ENCODE measurements around the gene SEC63.
A peak's percentile ranks its signal among the peaks of the same experiment; 100 is the strongest.
"Not testable (repeated sequence)": the region's sequence is repeated elsewhere in the genome, so short reads cannot be mapped to it uniquely, and the experiment has no call there.

Gene SEC63

DNA sequence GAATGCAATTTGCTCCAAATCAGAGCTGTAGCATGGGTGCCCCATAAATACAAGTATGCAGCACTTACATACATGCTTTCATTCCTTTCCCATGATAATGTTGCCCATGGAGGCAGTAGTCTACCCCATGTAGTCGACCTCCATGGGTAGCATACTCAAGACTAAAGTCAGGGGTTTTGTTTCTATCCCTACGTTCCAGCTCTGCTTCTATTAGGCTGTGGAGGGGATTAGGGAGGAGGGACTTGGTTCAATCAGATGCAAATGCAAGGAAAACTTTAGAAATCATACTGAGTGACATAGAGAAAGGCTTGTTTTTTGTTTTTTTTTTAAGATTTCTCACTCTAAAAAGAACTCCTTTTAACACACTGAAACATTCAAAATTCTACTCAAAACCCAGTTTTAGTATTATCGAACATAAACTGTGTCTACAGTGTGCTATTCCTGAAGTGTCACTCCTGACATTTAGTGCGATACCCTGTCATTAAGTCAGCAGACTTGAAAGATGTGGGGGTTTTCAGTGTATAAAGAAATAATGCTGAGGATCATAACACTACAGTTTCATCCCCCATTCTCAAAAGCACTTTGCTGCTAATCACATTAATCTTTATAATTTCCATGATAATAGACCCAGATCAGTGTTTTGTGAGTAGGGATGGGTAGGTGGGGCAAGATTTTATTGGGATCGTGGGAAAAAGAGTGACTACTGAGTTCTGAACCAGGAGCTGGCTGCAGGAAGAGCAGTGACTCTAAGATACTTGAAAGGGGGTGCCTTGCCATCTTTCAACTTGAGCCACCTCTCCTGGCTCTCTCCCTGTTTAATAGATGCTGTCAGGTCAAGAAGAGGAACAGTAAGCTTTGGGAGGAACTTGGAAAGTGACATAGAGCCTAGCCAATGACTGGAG, 93.5 kb downstream of the SEC63 start:
- no peak overlapping the region for H3K27ac ChIP-seq
- H3K4me3 ChIP-seq = no peak overlapping the region
- no peaks in the 10 kb centered on the region for H4K20me1 ChIP-seq
- H3K27me3 ChIP-seq = no peaks in the 10 kb centered on the region
- no peak overlapping the region for H3K4me2 ChIP-seq
- TF ChIP-seq Cebpa-rat (IDR thresholded peaks at IDR 0.05) = no peak
- no peaks in the 10 kb centered on the region for H3K4me1 ChIP-seq
- H3K36me3 ChIP-seq = peaks cover 29% of the 10 kb centered on the region; the same call in 1 of the 2 replicates
- H3K9ac ChIP-seq = no peak overlapping the region
- peaks cover 3% of the 10 kb centered on the region; the same call in 1 of the 2 replicates for H3K9me3 ChIP-seq

- H3K4me2 ChIP-seq = no peak overlapping the region
- no peak overlapping the region for H3K4me3 ChIP-seq
- H3K4me1 ChIP-seq = no peaks in the 10 kb centered on the region
- H3K9ac ChIP-seq = no peak overlapping the region
- no peak overlapping the region for H3K27ac ChIP-seq
- H3K9me3 ChIP-seq = peaks cover 3% of the 10 kb centered on the region; the same call in 1 of the 2 replicates
- H4K20me1 ChIP-seq = no peaks in the 10 kb centered on the region
- H3K27me3 ChIP-seq = no peaks in the 10 kb centered on the region
- peaks cover 13% of the 10 kb centered on the region; the same call in 1 of the 2 replicates for H3K36me3 ChIP-seq
- no peak for TF ChIP-seq Cebpa-rat (IDR thresholded peaks at IDR 0.05)
Measured at GRCh38 chr6:107862383-107862782, 95.6 kb downstream of the SEC63 start.

GRCh38 chr6:107860963-107861362, 97.0 kb downstream of the SEC63 start:
- H4K20me1 ChIP-seq, H3K27me3 ChIP-seq, H3K27ac ChIP-seq, H3K4me3 ChIP-seq, H3K4me2 ChIP-seq, H3K9ac ChIP-seq, H3K36me3 ChIP-seq, H3K9me3 ChIP-seq, H3K4me1 ChIP-seq: not testable (repeated sequence)

DNA sequence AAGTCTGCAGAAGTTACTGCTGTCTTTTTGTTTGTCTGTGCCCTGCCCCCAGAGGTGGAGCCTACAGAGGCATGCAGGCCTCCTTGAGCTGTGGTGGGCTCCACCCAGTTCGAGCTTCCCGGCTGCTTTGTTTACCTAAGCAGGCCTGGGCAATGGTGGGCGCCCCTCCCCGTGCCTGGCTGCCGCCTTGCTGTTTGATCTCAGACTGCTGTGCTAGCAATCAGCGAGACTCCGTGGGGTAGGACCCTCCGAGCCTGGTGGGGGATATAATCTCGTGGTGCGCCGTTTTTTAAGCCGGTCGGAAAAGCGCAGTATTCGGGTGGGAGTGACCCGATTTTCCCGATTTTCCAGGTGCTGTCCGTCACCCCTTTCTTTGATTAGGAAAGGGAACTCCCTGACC, 97.9 kb downstream of the SEC63 start:
- H3K9ac ChIP-seq, H3K36me3 ChIP-seq, H3K4me1 ChIP-seq, H3K4me3 ChIP-seq, H3K9me3 ChIP-seq, H3K27me3 ChIP-seq, H4K20me1 ChIP-seq, H3K4me2 ChIP-seq, H3K27ac ChIP-seq: not testable (repeated sequence)

GRCh38 chr6:107853230-107853629, 104.8 kb downstream of the SEC63 start:
- H4K20me1 ChIP-seq = no peaks in the 10 kb centered on the region
- no peak overlapping the region for H3K9ac ChIP-seq
- TF ChIP-seq Cebpa-rat (IDR thresholded peaks at IDR 0.05) = no peak
- peaks cover 4% of the 10 kb centered on the region; the same call in 1 of the 2 replicates for H3K4me1 ChIP-seq
- H3K27me3 ChIP-seq = no peaks in the 10 kb centered on the region
- H3K27ac ChIP-seq = no peak overlapping the region
- H3K36me3 ChIP-seq = no peaks in the 10 kb centered on the region
- no peak overlapping the region for H3K4me3 ChIP-seq
- H3K9me3 ChIP-seq = no peaks in the 10 kb centered on the region
- H3K4me2 ChIP-seq = no peak overlapping the region

DNA sequence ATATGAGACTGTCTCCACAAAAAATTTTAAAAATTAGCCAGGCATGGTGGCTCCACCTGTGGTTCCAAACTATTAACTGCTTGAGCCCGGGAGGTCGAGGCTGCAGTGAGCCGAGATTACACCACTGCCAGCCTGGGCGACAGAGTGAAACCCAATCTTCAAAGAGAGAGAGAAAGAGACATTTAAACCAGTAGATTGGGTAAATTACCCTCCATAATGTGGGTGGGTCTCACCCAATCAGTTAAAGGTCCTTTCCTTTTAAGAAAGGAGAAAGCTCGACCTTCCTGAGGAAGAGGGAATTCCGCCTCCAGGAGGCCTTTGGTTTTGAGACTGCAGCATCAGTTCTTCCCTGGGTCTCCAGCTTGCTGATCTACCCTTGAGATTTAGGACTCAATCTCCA, 108.7 kb downstream of the SEC63 start:
- Histone ChIP-seq H3K36me3 (no peaks in the 10 kb centered on the region), H4K20me1 (no peaks in the 10 kb centered on the region), H3K4me3 (no peak overlapping the region), H3K27me3 (no peaks in the 10 kb centered on the region), H3K27ac (no peak overlapping the region), H3K4me2 (no peak overlapping the region), H3K9me3 (no peaks in the 10 kb centered on the region), H3K4me1 (peaks cover 11% of the 10 kb centered on the region), H3K9ac (no peak overlapping the region)
- TF ChIP-seq Cebpa-rat (IDR thresholded peaks at IDR 0.05) = no peak

- Histone ChIP-seq H3K4me2 (peak overlapping the region; percentile 94), H3K4me3 (peak overlapping the region; percentile 61), H3K36me3 (no peaks in the 10 kb centered on the region), H3K9me3 (no peaks in the 10 kb centered on the region), H3K27me3 (no peaks in the 10 kb centered on the region), H3K27ac (peak overlapping the region; percentile 28; the same call in 1 of the 2 replicates), H4K20me1 (no peaks in the 10 kb centered on the region), H3K9ac (peak overlapping the region; percentile 70), H3K4me1 (peaks cover 11% of the 10 kb centered on the region)
- TF ChIP-seq Cebpa-rat (IDR thresholded peaks at IDR 0.05) = no peak
Measured at GRCh38 chr6:107847844-107848802, 109.9 kb downstream of the SEC63 start.

DNA sequence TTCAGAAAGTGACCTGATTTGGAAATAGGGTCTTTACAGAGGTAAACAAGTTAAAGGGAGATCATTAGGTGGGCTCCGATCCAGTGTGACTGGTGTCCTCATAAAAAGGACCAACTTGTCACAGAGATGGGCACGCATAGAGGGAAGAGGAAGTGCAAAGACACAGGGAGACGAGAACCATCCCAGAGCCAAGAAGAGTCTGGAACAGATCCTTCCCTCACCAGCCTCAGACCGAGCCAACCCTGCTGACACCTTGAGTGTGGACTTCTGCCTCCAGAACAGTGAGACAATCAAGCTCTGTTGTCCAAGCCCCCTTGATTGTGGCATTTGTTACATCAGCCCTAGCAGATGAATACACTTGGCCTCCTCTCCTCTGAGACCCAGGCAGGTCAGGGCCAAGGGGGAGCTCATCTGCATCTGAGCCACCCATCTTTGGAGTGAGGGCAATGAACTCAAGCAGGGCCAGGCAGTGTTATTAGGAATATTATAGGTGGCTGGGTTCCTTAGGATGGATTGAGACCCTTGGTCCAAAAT, 111.7 kb downstream of the SEC63 start:
- Histone ChIP-seq H4K20me1 (no peaks in the 10 kb centered on the region), H3K27me3 (no peaks in the 10 kb centered on the region), H3K4me3 (no peak overlapping the region), H3K27ac (no peak overlapping the region), H3K9ac (no peak overlapping the region), H3K4me1 (peaks cover 11% of the 10 kb centered on the region), H3K4me2 (no peak overlapping the region), H3K36me3 (no peaks in the 10 kb centered on the region), H3K9me3 (no peaks in the 10 kb centered on the region)
- TF ChIP-seq Cebpa-rat (IDR thresholded peaks at IDR 0.05) = no peak

DNA sequence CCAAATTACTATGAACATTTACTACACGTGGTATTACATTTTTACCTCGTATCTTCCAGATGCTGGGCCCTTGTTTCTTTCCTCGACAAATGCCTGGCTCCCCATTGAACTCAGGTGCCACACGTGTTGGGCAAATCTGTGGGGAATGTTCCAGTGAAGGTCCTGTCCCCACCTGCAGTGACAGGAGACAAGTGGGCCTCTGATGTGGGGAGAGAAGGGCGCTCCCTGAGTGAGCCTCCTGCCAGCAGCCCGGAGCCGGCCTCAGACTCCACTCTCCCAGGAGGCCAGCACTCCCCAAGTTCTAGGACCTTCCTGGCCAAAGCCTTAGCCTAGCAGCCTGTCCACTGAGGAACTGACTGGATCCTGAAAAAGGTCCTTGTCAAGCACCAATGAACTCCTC, 112.2 kb downstream of the SEC63 start:
- H3K4me2 ChIP-seq = no peak overlapping the region
- no peaks in the 10 kb centered on the region for H4K20me1 ChIP-seq
- no peak overlapping the region for H3K27ac ChIP-seq
- no peak overlapping the region for H3K4me3 ChIP-seq
- no peaks in the 10 kb centered on the region for H3K36me3 ChIP-seq
- no peak overlapping the region for H3K9ac ChIP-seq
- H3K27me3 ChIP-seq = no peaks in the 10 kb centered on the region
- H3K9me3 ChIP-seq = no peaks in the 10 kb centered on the region
- H3K4me1 ChIP-seq = peaks cover 11% of the 10 kb centered on the region
- no peak for TF ChIP-seq Cebpa-rat (IDR thresholded peaks at IDR 0.05)

Measured in BLaER1 (cell line).